GM12892 (cell line): ENCODE data around the gene LRRTM4.

Experiments used
- DNase-seq: peaks from one replicate; pipeline ENCODE4 v3.0.0; 2011; ENCODE audit not compliant: insufficient read length
- FAIRE-seq: peaks from 2 replicates; lab custom pipeline; 2011; peaks lifted over from hg19 to GRCh38; lab: Jason Lieb, UNC
- POLR2A ChIP-seq: IDR thresholded peaks from 2 replicates; pipeline ENCODE4 v1.6.1; 2011; ENCODE audit warnings: low read depth, low read length, control low read depth
- POLR2AphosphoS5 ChIP-seq: IDR thresholded peaks from 2 replicates; pipeline ENCODE4 v1.6.1; 2011; ENCODE audit warnings: low read depth, low read length, control low read depth
- TAF1 ChIP-seq: IDR thresholded peaks from 2 replicates; pipeline ENCODE4 v1.6.1; 2011; ENCODE audit warnings: low read depth, mild to moderate bottlenecking, control low read depth, low read length, borderline replicate concordance

Gene LRRTM4

GRCh38 chr2:77469106-77469505, 53.1 kb downstream of the LRRTM4 start:
- DNase-seq (no peak), FAIRE-seq (no peak)
- no peak for TF ChIP-seq POLR2A
- no peak for TF ChIP-seq POLR2AphosphoS5
- no peak for TF ChIP-seq TAF1

GRCh38 chr2:77459840-77460239, 62.3 kb downstream of the LRRTM4 start:
- no peak for FAIRE-seq
- TF ChIP-seq POLR2A (no peak), POLR2AphosphoS5 (no peak), TAF1 (no peak)
- DNase-seq, result no peak

- FAIRE-seq (no peak), DNase-seq (no peak)
- TF ChIP-seq TAF1 (no peak), POLR2A (no peak), POLR2AphosphoS5 (no peak)
Observed at GRCh38 chr2:77458216-77458615, 64.0 kb downstream of the LRRTM4 start.

DNA sequence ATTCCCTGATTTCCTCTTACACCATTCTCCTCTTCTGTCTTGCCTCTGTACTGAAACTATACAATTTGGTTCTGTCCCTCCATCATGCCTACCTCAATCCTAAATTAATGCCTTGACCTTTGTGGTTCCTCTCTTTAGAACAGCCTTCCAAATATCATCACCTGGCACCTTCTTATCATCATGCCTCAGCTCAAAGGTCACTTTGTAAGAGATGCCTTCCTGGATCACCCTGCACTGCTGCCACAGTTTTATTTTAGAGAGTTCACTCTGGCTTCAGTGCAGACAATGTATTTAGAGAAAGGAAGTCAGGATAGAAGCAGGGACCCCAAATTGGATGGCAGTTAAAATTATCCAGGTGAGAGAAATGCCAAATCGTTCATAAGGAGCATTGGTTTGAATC, 64.5 kb downstream of the LRRTM4 start:
- TF ChIP-seq POLR2A, result no peak
- no peak for TF ChIP-seq POLR2AphosphoS5
- no peak for TF ChIP-seq TAF1
- DNase-seq (no peak), FAIRE-seq (no peak)

- DNase-seq (no peak), FAIRE-seq (no peak)
- TF ChIP-seq POLR2AphosphoS5, result no peak
- TF ChIP-seq TAF1, result no peak
- TF ChIP-seq POLR2A, result no peak
Observed at GRCh38 chr2:77443076-77443475, 79.1 kb downstream of the LRRTM4 start.

- FAIRE-seq (no peak), DNase-seq (no peak)
- no peak for TF ChIP-seq POLR2A
Observed at GRCh38 chr2:77434880-77435279, 87.3 kb downstream of the LRRTM4 start.

DNA sequence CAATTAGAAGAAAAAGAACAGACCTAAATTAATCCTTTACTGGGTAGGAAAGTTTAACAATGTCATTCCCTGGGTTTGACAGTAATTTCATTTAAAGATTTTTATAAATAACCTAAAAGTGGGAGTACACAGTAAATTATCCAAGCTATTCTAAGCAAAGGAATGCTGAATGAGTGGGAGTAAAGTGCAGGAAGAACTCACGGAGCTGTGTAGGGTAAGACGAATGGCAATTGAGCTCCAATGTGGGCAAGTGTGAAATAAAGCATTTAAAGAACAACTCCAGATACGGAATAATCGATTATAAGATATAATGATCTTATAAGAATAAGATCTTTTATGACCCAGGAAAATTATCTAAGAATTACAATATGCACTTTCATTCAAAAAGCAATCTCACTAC, 93.2 kb downstream of the LRRTM4 start:
- TF ChIP-seq POLR2A (no peak), TAF1 (no peak), POLR2AphosphoS5 (no peak)
- no peak for FAIRE-seq

GRCh38 chr2:77421971-77422370, 100.2 kb downstream of the LRRTM4 start:
- TF ChIP-seq POLR2AphosphoS5 (no peak), TAF1 (no peak), POLR2A (no peak)
- no peak for FAIRE-seq
- DNase-seq, result no peak

More for the DNA sequence above, 93.2 kb downstream of the LRRTM4 start:
- no peak for DNase-seq

DNA sequence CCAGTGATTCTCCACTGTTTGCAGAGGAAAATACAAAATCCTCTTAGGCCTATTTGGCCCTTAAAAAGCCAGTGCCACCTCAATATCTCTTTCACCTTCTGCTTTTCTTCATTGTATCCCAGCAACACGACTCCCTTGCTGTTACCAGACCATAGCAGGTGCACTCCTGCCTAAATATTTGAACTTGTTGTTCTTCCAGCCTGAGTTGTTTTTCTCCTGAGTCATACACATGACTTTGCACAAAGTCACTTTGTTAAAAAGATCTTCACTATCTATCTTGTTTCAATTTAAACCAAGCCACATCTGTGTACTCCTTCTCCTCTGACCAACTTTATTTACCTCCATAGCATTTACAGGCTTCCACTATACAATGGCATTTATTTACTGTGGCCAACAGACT, 103.6 kb downstream of the LRRTM4 start:
- FAIRE-seq, result no peak
- TF ChIP-seq TAF1, result no peak
- no peak for TF ChIP-seq POLR2AphosphoS5
- no peak for TF ChIP-seq POLR2A
- DNase-seq, result no peak

- DNase-seq, result no peak
- FAIRE-seq, result no peak
- no peak for TF ChIP-seq POLR2AphosphoS5
- TF ChIP-seq TAF1, result no peak
- TF ChIP-seq POLR2A, result no peak
Observed at GRCh38 chr2:77404189-77404588, 118.0 kb downstream of the LRRTM4 start.

GRCh38 chr2:77398970-77399600, 123.1 kb downstream of the LRRTM4 start:
- FAIRE-seq (no peak), DNase-seq (no peak)
- TF ChIP-seq POLR2AphosphoS5 (no peak), POLR2A (no peak), TAF1 (no peak)

DNA sequence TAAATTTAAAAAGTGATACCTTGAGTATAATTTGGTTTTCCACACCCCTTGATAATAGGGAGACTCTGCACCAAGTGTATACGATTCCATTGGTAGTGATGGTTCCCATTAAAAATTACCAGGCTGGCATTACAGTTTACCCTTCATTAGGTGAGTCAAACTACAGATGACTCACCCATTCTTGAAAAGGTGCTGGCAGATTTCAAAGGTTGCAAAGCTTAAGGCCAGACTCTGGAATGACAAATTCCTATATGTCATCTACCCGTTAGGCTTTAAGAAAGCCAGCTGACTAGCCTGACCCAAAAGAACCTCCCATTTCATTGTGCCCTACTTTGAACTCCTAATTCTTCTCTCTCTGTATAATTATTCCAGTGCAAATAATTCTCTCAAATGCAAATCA, 124.4 kb downstream of the LRRTM4 start:
- TF ChIP-seq TAF1 (no peak), POLR2A (no peak)
- FAIRE-seq (no peak), DNase-seq (no peak)

GRCh38 chr2:77395011-77395410, 127.2 kb downstream of the LRRTM4 start:
- no peak for FAIRE-seq
- DNase-seq, result no peak
- no peak for TF ChIP-seq POLR2AphosphoS5
- no peak for TF ChIP-seq POLR2A
- TF ChIP-seq TAF1, result no peak
